Mammary epithelial cell (primary cell): Measurements from ENCODE around the gene SPACA5B.
"Not testable (repeated sequence)": the region's sequence is repeated elsewhere in the genome, so short reads cannot be mapped to it uniquely, and the experiment has no call there.

ENCODE experiments used
- CTCF ChIP-seq, 2 donors: IDR thresholded peaks in 1 of 2; conservative IDR thresholded peaks in 1 of 2; 2 replicates each; pipeline ENCODE4 v1.5.1; 2011 to 2012; ENCODE audit warnings: inconsistent platforms in 2 of 2, low read length in 2 of 2, mild to moderate bottlenecking in 2 of 2, control low read depth in 1 of 2, low read depth in 1 of 2; ENCODE audit not compliant: insufficient read depth in 1 of 2; ENCODE audit errors: extremely low read depth in 1 of 2
- EZH2 ChIP-seq: IDR thresholded peaks from 2 replicates; pipeline ENCODE4 v1.6.1; 2012; ENCODE audit warnings: low read length, inconsistent platforms, borderline replicate concordance

GRCh38 chrX:48141810-48142508, 11.5 kb downstream of the SPACA5B start:
- not testable (repeated sequence) for TF ChIP-seq CTCF (conservative IDR thresholded peaks at IDR 0.05 in 1 of 2, IDR thresholded peaks at IDR 0.05 in 1 of 2; ENCODE audit: extremely low read depth in 1 of 2, insufficient read depth in 1 of 2, low read depth in 1 of 2, low read length in 2 of 2); EZH2
